ENCODE results near the gene SDHA.
"Not testable (repeated sequence)": the region's sequence is repeated elsewhere in the genome, so short reads cannot be mapped to it uniquely, and the experiment has no call there.

Gene SDHA

DNA sequence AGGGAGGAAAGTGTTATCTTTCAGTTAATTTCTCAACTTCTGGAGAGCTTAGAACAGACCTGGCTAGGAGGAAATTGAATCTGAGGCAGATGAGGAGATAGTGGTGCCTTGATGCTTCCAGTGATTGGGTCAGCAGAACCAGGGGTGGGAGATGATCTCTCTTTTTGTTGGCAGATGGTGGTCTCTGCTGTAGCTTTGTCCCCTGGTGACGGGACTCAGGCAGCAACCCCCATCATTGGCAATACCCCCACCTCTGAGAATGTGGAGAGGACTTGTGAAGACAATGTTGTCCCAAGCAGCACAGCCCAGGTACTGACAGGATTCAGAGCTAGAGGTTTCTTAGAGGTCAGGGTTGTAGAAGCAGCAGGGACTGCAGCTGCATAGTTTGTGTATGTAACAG is 49.6 kb downstream of the SDHA start:
- Mint-ChIP-seq H3K4me1 (ENCODE audit: low read depth) (peaks cover 11% of the 10 kb centered on the region), H3K4me3 (no peak overlapping the region), H3K27me3 (no peaks in the 10 kb centered on the region), H3K36me3 (peaks cover 2% of the 10 kb centered on the region), H3K9me3 (ENCODE audit: low read depth) (no peaks in the 10 kb centered on the region), H3K27ac (peak overlapping the region; percentile 41)

DNA sequence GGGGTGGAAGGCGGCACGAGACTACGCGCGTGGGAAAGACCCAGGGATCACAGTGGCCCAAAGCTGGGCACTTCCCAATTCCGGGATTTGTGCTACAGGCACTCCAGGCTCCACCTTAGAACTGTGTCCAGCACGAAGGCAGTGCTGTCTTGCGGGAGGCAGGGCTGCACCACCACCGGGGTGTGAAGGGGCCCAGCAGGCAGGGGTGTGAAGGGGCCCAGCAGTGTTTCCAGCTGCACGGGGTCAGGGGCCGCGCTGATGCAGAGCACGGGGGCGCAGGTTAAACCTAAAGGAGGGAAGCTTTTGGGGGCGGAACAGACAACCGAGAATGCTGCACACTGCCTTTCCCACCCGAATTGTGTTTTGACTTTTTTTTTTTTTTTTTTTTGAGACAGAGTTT is 52.2 kb downstream of the SDHA start:
- peak overlapping the region; percentile 50 for H3K27ac Mint-ChIP-seq
- H3K4me1 Mint-ChIP-seq (ENCODE audit: low read depth), result peaks cover 36% of the 10 kb centered on the region
- H3K9me3 Mint-ChIP-seq (ENCODE audit: low read depth), result no peaks in the 10 kb centered on the region
- peak overlapping the region; percentile 87 for H3K4me3 Mint-ChIP-seq
- no peaks in the 10 kb centered on the region for H3K27me3 Mint-ChIP-seq
- H3K36me3 Mint-ChIP-seq, result peaks cover 11% of the 10 kb centered on the region

DNA sequence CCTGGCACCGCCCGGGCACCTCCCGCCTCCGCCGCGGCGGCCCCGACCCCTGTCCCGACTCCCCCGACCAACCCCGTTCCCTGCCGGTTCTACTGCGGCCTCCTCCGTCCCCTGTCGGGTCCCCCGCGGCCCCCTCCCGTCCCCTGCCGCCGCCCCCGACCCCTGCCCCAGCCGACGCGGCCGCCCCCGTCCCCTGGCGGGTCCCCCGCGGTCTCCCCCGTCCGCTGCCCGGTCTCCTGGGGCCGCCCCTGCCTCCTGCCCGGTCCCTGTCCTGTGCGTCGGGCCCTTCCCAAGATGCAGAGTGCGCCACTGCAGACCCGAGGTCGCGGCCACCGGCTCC is 53.7 kb downstream of the SDHA start:
- Mint-ChIP-seq H3K4me1 (ENCODE audit: low read depth) (peaks cover 42% of the 10 kb centered on the region), H3K36me3 (peaks cover 11% of the 10 kb centered on the region), H3K4me3 (peak overlapping the region; percentile 87), H3K27ac (peak overlapping the region; percentile 16)
- H3K27me3 Mint-ChIP-seq; H3K9me3 Mint-ChIP-seq (ENCODE audit: low read depth): not testable (repeated sequence)

DNA sequence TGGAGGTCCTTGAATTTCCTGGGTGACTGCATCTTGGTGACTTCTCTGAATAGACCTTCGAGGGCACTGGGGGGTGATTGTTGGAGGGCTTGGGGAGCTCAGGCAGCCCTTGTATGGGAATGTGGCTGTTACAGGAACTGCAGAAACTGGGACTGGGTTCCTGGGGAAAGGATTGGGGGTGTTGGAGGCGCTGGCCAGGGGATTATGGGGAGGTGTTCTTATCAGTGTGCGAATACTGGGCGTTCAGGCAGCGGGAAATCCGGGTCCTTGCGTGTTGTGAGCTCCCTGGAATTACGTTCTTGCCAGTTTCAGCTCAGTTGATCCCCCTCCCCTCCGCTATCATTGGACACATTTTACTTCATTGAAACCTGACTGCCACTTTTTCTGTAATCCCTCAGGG is 55.0 kb downstream of the SDHA start:
- not testable (repeated sequence) for H3K9me3 Mint-ChIP-seq (ENCODE audit: low read depth); H3K27me3 Mint-ChIP-seq
- H3K36me3 Mint-ChIP-seq, result peaks cover 11% of the 10 kb centered on the region
- H3K4me1 Mint-ChIP-seq (ENCODE audit: low read depth), result peaks cover 46% of the 10 kb centered on the region
- peak overlapping the region; percentile 68 for H3K27ac Mint-ChIP-seq
- H3K4me3 Mint-ChIP-seq, result peak overlapping the region; percentile 87

DNA sequence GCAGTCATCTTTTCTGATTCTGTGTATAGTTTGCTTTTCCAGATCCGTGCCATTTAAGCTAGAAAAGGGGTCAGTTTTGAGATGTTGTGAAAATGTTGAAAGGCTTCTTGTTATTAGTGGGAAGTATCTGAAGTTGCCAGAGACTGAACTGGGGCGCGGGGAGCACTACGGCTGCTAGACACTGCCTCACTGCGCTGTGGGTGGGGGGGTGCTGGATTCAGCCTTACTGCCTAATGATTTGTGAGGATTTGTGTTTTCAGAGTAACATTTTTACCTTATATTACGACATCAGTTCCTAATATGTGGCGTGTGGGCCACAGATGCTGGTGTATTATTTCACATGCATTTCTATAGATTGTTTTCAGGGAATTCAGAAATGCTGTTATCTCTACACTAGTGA is 55.4 kb downstream of the SDHA start:
- Mint-ChIP-seq H3K4me3 (peak overlapping the region; percentile 87), H3K36me3 (peaks cover 11% of the 10 kb centered on the region), H3K4me1 (ENCODE audit: low read depth) (peaks cover 47% of the 10 kb centered on the region), H3K27ac (peak overlapping the region; percentile 42)
- H3K9me3 Mint-ChIP-seq (ENCODE audit: low read depth); H3K27me3 Mint-ChIP-seq: not testable (repeated sequence)

DNA sequence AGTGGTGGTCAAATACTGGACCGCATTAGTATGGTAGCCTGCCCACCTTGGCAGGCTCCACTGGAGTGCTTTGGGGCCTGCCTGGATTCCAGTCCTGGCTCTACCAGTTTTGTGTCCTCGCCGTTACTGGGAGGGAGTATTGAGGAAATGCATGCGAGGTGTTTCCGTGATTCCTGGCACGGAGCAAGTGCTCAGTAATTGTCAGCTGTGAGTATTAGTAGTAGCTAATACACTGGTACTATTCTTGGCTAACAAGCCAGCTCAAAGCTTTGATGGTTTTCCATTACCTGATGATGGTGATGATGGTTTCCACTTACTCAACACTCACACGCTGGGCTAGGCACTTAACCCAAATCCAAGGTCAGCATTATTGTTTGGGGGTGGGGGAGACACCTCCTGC is 56.2 kb downstream of the SDHA start:
- H3K4me3 Mint-ChIP-seq, result peak overlapping the region; percentile 87
- peaks cover 12% of the 10 kb centered on the region for H3K36me3 Mint-ChIP-seq
- H3K9me3 Mint-ChIP-seq (ENCODE audit: low read depth); H3K27ac Mint-ChIP-seq; H3K27me3 Mint-ChIP-seq: not testable (repeated sequence)
- H3K4me1 Mint-ChIP-seq (ENCODE audit: low read depth), result peaks cover 52% of the 10 kb centered on the region

DNA sequence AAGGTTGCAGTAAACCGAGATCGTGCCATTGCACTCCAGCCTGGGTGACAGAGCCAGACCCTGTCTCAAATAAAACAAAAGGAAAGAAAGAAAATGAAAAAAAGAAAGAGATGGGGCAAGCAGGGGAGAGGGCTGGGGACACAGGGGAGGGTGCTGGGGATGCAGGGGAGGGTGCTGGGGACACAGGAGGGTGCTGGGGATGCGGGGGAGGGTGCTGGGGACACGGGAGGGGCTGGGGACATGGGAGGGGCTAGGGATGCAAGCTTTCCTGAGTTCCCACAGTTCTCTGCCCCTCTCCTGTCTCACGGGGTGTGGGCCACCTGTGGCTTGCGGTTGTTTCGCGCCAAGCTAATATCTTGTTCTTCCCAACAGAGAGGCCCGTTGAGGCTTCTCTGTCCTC is 60.5 kb downstream of the SDHA start:
- H3K36me3 Mint-ChIP-seq, result peaks cover 7% of the 10 kb centered on the region
- H3K27me3 Mint-ChIP-seq, result no peaks in the 10 kb centered on the region
- peaks cover 67% of the 10 kb centered on the region for H3K4me1 Mint-ChIP-seq (ENCODE audit: low read depth)
- no peak overlapping the region for H3K4me3 Mint-ChIP-seq
- H3K27ac Mint-ChIP-seq, result no peak overlapping the region
- no peaks in the 10 kb centered on the region for H3K9me3 Mint-ChIP-seq (ENCODE audit: low read depth)

DNA sequence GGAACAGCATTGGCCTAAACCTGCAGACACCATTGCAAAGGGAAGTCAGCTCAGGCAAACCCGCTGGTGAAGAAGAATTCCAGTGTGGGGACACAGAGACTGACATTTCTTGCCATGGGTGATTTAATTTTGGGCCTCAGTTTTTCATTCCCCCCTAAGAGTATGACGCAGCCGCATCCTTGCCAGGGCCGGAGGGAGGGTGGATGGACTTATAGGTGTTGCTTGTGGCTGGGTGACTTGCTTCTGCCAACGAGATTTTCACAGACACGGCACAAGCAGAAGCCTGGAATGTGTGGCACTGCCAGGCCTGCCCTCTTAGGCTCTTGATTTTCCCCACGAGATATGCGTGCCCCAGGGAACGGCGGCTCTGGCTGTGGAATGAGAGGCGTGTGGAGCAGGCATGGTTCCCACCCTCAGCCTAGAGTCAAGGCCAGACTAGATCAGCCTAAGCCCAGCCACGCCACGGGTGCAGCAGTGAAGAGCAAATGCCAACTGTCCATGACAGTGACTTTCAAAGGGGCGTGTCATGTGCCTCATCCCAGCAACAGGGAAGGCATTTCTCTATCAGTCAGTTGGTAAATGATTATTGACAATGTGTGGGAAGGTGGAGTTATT is 61.0 kb downstream of the SDHA start:
- not testable (repeated sequence) for H3K9me3 Mint-ChIP-seq (ENCODE audit: low read depth); H3K4me3 Mint-ChIP-seq; H3K27me3 Mint-ChIP-seq; H3K27ac Mint-ChIP-seq
- Mint-ChIP-seq H3K36me3 (peaks cover 12% of the 10 kb centered on the region), H3K4me1 (ENCODE audit: low read depth) (peaks cover 67% of the 10 kb centered on the region)

DNA sequence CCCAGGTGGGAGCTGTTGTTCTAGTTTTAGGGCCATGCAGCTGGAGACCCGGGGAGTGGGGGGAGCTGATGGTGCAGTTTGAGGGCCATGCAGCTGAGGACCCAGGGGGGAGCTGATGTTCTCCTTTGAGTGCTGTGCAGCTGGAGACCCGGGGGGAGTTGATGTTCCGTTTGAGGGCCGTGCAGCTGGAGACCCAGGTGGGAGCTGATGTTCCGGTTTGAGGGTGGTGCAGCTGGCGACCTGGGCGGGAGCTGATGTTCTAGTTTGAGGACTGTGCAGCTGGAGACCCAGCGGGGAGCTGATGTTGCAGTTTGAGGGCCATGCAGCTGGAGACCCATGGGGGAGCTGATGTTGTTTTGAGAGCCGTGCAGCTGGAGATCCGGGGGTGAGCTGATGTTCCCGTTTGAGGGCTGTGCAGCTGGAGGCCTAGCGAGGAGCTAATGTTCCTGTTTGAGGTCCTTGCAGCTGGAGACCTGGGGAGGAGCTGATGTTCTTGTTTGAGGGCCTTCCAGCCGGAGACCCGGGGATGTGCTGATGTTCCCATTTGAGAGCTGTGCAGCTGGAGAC is 68.0 kb downstream of the SDHA start:
- Mint-ChIP-seq H3K4me1 (ENCODE audit: low read depth) (peaks cover 45% of the 10 kb centered on the region), H3K9me3 (ENCODE audit: low read depth) (no peaks in the 10 kb centered on the region), H3K27me3 (no peaks in the 10 kb centered on the region), H3K4me3 (no peak overlapping the region), H3K36me3 (peaks cover 9% of the 10 kb centered on the region), H3K27ac (no peak overlapping the region)

DNA sequence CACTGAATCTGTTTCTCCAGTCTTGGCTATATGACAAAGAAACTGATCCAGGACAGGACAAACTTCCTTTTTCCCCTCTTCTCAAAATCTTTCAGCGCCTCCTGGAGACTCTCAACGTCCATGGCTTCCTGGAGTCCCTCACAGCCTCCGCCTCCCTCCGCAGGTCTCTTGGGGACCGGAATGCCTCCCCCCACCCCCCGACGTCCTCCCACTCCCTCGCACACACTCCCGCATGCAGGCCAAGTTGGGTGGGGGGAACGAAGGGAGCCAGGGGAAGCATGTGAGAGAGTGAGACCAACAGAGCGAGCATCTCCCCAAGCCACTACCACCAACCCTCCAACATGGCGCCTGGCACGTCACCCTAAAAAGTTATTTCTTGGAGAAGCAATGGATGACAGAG is 72.1 kb downstream of the SDHA start:
- not testable (repeated sequence) for H3K36me3 Mint-ChIP-seq; H3K9me3 Mint-ChIP-seq (ENCODE audit: low read depth); H3K4me3 Mint-ChIP-seq; H3K27me3 Mint-ChIP-seq; H3K27ac Mint-ChIP-seq
- peaks cover 20% of the 10 kb centered on the region for H3K4me1 Mint-ChIP-seq (ENCODE audit: low read depth)

DNA sequence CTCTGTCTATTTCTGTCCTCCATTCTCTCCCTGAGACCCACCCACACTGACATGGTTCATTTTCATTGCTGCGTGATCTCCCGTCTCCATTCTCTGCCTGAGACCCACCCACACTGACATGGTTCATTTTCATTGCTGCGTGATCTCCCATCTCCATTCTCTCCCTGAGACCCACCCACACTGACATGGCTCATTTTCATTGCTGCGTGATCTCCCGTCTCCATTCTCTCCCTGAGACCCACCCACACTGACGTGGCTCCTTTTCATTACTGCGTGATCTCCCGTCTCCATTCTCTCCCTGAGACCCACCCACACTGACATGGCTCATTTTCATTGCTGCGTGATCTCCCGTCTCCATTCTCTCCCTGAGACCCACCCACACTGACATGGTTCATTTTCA is 73.2 kb downstream of the SDHA start:
- not testable (repeated sequence) for H3K36me3 Mint-ChIP-seq; H3K27me3 Mint-ChIP-seq; H3K4me3 Mint-ChIP-seq; H3K9me3 Mint-ChIP-seq (ENCODE audit: low read depth)
- peak overlapping the region; percentile 73 for H3K27ac Mint-ChIP-seq
- H3K4me1 Mint-ChIP-seq (ENCODE audit: low read depth), result peaks cover 20% of the 10 kb centered on the region

DNA sequence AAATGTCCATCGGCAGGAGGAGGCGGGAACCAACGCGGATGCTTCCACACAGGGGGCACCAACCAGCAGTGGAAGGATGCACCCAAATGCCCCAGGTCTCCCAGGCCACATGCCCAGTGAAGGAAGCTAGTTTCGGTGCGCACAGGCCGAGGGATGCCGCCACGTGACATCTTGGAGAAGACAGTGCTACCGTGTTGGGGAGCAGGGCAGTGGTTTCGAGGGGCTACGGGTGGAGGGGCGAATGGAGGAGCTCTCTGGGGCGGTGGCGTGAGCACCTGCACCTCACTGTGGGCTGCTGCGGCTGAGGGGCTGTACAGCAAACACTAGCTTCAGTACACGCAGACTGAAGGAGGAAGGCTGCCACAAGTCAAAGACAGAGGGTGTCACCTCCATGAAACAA is 76.7 kb downstream of the SDHA start:
- H3K4me1 Mint-ChIP-seq (ENCODE audit: low read depth), result peaks cover 33% of the 10 kb centered on the region
- H3K4me3 Mint-ChIP-seq; H3K27ac Mint-ChIP-seq; H3K27me3 Mint-ChIP-seq; H3K9me3 Mint-ChIP-seq (ENCODE audit: low read depth); H3K36me3 Mint-ChIP-seq: not testable (repeated sequence)

DNA sequence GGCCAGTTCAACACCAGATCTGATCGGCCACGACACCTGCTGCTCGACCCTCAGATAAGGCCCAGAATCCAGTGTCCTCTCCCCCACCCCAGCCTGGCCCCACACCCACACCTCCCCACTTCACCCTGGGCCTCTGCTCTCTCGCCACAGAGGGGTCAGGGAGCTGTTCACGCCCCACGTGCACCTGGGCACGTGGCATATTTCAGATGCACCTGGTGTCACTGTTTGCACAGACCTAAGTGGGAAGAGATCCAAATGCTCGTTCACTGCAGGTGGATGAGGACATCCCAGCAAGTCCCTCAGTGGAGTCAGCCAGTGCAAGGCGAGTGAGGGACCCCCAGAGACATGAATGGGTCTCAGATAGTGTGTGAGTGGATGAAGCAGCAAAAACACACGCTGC is 78.1 kb downstream of the SDHA start:
- H3K36me3 Mint-ChIP-seq; H3K27me3 Mint-ChIP-seq; H3K9me3 Mint-ChIP-seq (ENCODE audit: low read depth): not testable (repeated sequence)
- peak overlapping the region; percentile 47 for H3K27ac Mint-ChIP-seq
- peak overlapping the region; percentile 60 for H3K4me3 Mint-ChIP-seq
- peaks cover 36% of the 10 kb centered on the region for H3K4me1 Mint-ChIP-seq (ENCODE audit: low read depth)

DNA sequence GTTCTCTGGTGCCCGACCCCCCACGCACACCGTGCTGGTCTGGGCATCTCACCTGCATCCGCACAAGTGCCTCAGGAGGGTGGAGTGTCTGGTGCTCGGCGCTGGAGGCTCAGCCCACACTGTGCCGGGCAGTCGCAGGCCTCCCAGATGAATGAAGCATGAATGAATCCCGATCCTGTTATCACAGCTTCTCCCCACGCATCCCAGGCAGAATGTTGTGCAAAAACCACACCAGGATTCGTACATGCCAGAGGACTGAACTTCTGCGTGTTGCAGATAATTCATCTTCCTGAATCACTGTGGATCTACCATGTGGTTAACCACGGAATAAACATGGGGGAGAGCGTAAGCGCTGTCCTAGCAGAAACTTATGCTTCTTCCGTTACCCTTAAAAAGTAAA is 78.8 kb downstream of the SDHA start:
- not testable (repeated sequence) for H3K36me3 Mint-ChIP-seq

DNA sequence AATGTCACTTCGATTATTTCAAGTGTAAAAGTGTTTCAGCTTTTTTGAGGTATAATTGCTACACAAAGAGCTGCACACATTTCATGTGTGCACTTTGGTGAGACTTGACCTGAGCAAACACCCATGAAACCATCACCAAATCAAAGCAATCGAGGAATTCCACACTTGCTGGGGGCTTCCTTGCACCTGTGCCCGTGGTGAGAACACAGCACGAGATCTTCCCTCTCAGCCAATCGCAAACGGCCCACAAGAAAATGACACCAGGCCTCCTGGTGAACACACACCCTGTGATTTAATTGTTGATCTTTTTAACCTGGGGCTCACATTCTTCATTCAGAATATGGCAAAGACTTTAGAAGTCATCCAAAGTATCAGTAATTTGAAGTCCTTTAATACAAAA is 79.3 kb downstream of the SDHA start:
- not testable (repeated sequence) for H3K4me3 Mint-ChIP-seq; H3K9me3 Mint-ChIP-seq (ENCODE audit: low read depth); H3K36me3 Mint-ChIP-seq; H3K27me3 Mint-ChIP-seq
- peaks cover 43% of the 10 kb centered on the region for H3K4me1 Mint-ChIP-seq (ENCODE audit: low read depth)
- H3K27ac Mint-ChIP-seq, result peak overlapping the region; percentile 61

More for the DNA sequence above, 78.8 kb downstream of the SDHA start:
- H3K27ac Mint-ChIP-seq; H3K27me3 Mint-ChIP-seq; H3K9me3 Mint-ChIP-seq (ENCODE audit: low read depth): not testable (repeated sequence)
- Mint-ChIP-seq H3K4me3 (peak overlapping the region; percentile 60), H3K4me1 (ENCODE audit: low read depth) (peaks cover 38% of the 10 kb centered on the region)

DNA sequence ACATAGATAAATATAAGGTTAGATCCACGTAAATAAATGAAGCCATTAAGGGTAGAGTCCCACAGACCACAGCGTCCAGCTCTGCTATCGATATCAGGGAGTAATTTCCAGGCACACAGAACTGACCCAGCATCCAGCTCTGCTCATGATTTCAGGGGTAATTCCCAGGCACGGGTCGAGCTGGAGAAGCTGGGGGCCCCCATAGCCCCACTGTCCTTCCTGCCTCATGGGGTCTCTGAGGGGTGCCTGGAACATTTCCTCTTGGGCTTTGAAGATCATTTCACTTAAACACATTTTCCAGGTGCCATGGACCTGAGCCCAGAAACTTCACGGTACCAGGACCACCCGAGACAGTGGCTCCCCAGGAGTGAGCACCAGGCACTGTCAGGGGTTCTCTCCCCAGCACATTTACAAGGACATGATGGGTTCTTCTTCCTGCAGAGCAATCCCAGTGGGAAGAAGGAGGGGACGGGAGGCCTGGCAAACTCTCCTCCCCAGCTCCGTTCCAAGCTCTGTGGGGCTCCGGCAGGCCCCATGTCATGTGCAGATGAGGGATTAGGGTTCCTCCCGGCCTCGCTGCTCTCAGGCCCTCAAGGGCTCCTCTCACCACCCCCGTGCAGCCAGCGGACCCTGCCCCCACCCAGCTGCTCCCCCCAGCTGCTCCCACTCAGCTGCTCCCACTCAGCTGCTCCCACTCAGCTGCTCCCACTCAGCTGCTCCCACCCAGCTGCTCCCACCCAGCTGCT is 80.0 kb downstream of the SDHA start:
- H3K9me3 Mint-ChIP-seq (ENCODE audit: low read depth), result not testable (repeated sequence)

More for the DNA sequence above, 80.0 kb downstream of the SDHA start:
- H3K36me3 Mint-ChIP-seq, H3K27me3 Mint-ChIP-seq, H3K4me3 Mint-ChIP-seq: not testable (repeated sequence)
- Mint-ChIP-seq H3K4me1 (ENCODE audit: low read depth) (peaks cover 48% of the 10 kb centered on the region), H3K27ac (peak overlapping the region; percentile 61)

All from activated naive CD8-positive, alpha-beta T cell (primary cell).